Mesothelial cell of epicardium (in vitro differentiated cells): ENCODE measurements around the gene CXCR6. TPM values are rescaled to one million over a fixed set of nuclear protein-coding genes. Genes with fewer than 3 reads are reported as not detected.

Experiments used
- DNase-seq, 2 experiments: peaks; one replicate each; pipeline ENCODE4 v3.0.0; 2021; ENCODE audit warnings: low spot score in 2 of 2; ENCODE audit not compliant: unreplicated experiment in 2 of 2
- H3K27ac Mint-ChIP-seq: 2 replicates; pipeline ENCODE4 v1.8.0; 2021; ENCODE audit warnings: mixed read lengths
- H3K27me3 Mint-ChIP-seq: 2 replicates; pipeline ENCODE4 v1.8.0; 2021; ENCODE audit warnings: low read depth, mixed read lengths
- H3K36me3 Mint-ChIP-seq: 2 replicates; pipeline ENCODE4 v1.8.0; 2021; ENCODE audit warnings: mixed read lengths
- H3K4me1 Mint-ChIP-seq: 2 replicates; pipeline ENCODE4 v1.8.0; 2021; ENCODE audit warnings: mixed read lengths
- H3K4me3 Mint-ChIP-seq: 2 replicates; pipeline ENCODE4 v1.8.0; 2021; ENCODE audit warnings: mild to moderate bottlenecking, moderate library complexity, mixed read lengths
- H3K9me3 Mint-ChIP-seq: 2 replicates; pipeline ENCODE4 v1.8.0; 2021; ENCODE audit warnings: mixed read lengths
- CTCF ChIP-seq: fragments of 200-600 bp; sonication (generic); IDR thresholded peaks from one replicate; pipeline ENCODE4 v1.5.0; 2021; ENCODE audit warnings: antibody characterized with exemption; ENCODE audit not compliant: unreplicated experiment
- total RNA-seq: library from RNA; stranded (reverse); gene quantifications from 3 replicates; pipeline ENCODE4 v1.2.1, GENCODE V29; 2021

CXCR6 gene
- not detected in 3 replicates for total RNA-seq

GRCh38 chr3:45943207-45943846, at the start of gene CXCR6:
Gene CXCR6, plus strand, starts transcription at chr3:45943464. Its CDS starts 3,018 bp downstream, at chr3:45946482.
- no peak for DNase-seq
- Mint-ChIP-seq H3K27ac (no peak within 1 kb of the TSS), H3K27me3 (no peaks in the 10 kb centered on the region), H3K4me1 (peaks cover 19% of the 10 kb centered on the region), H3K4me3 (no peak within 1 kb of the TSS), H3K36me3 (peaks cover 34% of the 10 kb centered on the region), H3K9me3 (peaks cover 8% of the 10 kb centered on the region)
- TF ChIP-seq CTCF, result no peak

DNA sequence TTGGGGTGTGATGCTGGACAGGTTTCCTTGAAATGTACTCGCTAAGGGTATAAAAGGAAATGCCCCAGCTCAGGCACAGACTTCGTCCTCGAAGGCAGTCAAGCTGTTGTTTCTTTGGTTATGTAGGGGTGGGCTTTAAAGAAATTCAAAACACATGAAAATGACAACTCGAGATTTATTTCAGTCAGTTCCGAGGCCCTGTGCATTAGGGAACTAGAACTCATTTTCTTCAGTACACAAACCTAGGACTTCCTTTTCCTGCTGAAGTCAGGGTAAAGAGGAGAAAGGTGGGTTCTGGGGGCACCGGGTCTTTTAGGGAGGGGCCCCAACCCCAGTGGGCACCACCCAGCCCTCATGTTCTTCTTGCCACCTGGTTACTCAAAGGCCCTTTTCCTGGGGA, 49.2 kb upstream of the CXCR6 start:
- H3K27me3 Mint-ChIP-seq, result no peaks in the 10 kb centered on the region
- no peaks in the 10 kb centered on the region for H3K36me3 Mint-ChIP-seq
- H3K27ac Mint-ChIP-seq, result no peak overlapping the region
- peaks cover 46% of the 10 kb centered on the region for H3K4me1 Mint-ChIP-seq
- no peaks in the 10 kb centered on the region for H3K9me3 Mint-ChIP-seq
- no peak for TF ChIP-seq CTCF
- no peak overlapping the region for H3K4me3 Mint-ChIP-seq
- no peak for DNase-seq

DNA sequence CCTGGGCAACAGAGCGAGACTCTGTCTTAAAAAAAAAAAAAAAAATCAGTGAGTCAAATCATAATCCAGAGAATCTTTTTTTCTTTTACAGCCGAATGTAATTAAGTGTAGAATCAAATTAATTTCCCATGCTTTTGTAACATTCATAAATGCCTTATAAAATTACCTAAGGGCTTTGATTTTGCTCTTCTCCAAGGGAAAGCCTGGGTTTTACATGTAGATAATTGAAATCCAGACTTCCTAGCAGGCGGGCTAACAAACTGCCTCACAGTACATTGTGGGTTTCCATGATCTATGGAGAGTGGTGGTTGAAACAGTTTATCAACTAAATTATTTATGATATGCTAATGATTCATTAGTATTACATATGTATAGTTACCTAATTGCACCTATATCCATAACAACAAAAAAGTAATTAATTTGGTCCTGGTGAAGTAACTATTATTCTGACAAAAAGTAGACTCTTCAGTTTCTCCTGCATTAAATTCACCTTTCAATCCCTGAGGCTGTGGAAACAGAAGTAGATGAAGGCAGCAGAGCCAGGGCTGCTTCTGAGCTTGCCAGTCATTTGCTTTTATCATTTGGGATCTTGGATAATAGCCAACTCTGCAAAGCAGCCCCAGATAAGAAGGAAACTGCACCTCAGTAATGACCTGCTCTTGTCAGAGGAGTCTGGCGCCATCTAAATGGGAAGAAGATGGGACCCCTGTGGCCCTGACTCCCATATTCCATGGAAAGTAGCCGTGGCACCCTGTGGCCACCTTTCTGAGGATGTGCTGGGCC, 47.4 kb upstream of the CXCR6 start:
- no peak for DNase-seq
- H3K4me1 Mint-ChIP-seq, result peaks cover 40% of the 10 kb centered on the region
- H3K9me3 Mint-ChIP-seq, result no peaks in the 10 kb centered on the region
- H3K27me3 Mint-ChIP-seq, result no peaks in the 10 kb centered on the region
- TF ChIP-seq CTCF, result no peak
- no peak overlapping the region for H3K4me3 Mint-ChIP-seq
- H3K36me3 Mint-ChIP-seq, result no peaks in the 10 kb centered on the region
- peak overlapping the region; percentile 26 for H3K27ac Mint-ChIP-seq

DNA sequence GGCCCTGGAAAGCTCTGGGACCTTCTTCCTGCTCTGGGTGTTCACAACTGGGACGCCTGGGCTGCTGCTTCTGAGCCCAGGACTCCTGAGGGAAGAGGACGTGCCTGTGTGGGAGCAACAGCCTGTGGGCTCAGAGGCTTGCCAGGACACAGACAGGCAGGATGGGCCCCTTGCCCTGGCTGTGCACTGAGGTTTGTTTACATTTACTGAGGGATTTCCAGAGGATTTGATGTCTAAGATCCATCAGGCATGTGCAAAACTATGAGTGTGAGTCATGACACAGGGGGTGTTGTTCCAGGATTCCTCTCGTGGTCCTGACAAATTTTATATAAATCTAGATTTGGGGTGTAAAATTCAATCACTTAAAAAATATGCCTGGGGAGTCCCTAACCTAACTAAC, 46.3 kb upstream of the CXCR6 start:
- TF ChIP-seq CTCF, result no peak
- Mint-ChIP-seq H3K27me3 (no peaks in the 10 kb centered on the region), H3K27ac (no peak overlapping the region), H3K4me3 (no peak overlapping the region), H3K9me3 (no peaks in the 10 kb centered on the region), H3K4me1 (peaks cover 35% of the 10 kb centered on the region), H3K36me3 (no peaks in the 10 kb centered on the region)
- DNase-seq, result no peak

- Mint-ChIP-seq H3K4me3 (no peak overlapping the region), H3K27me3 (no peaks in the 10 kb centered on the region), H3K9me3 (no peaks in the 10 kb centered on the region), H3K4me1 (no peaks in the 10 kb centered on the region), H3K36me3 (no peaks in the 10 kb centered on the region), H3K27ac (no peak overlapping the region)
- no peak for TF ChIP-seq CTCF
- DNase-seq, result no peak
These were observed 38.3 kb upstream of the CXCR6 start for GRCh38 chr3:45904931-45905330.
